ENCODE data around the gene STRA6. TPM values are rescaled to one million over a fixed set of nuclear protein-coding genes. Genes with fewer than 3 reads are reported as not detected.

STRA6 gene
- total RNA-seq, 2 experiments from 2014 or later = not detected

DNA sequence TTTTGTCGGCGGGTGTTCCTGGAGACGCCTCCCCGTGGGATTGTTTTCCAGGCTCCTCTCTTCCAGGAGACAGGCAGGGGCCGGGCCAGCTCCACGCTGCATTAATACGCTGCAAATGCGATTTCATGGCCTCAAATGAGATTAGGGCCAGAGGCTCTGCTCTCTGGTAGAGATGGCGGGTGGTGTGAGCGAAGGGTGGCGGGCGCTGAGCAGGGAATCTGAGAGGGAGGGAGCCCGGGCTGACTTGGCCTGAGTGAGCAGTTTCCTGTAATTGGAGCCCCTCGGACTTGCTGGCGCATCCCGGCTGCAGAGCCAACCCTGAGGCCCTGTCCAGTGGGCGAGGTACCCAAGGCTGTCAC, 26.1 kb upstream of the STRA6 start:
- H3K36me3 ChIP-seq (ENCODE audit: insufficient read depth, low read length) = no peaks in the 10 kb centered on the region
- H3K9me2 ChIP-seq (ENCODE audit: insufficient read depth, low read length) = no peaks in the 10 kb centered on the region
- ChIA-PET CTCF (ENCODE audit: unreplicated experiment) (no interaction called here), POLR2A (no interaction called here)
- H3K4me1 ChIP-seq (ENCODE audit: insufficient read depth, low read length, poor library complexity, severe bottlenecking) = no peaks in the 10 kb centered on the region
- no peaks in the 10 kb centered on the region for H4K20me1 ChIP-seq (ENCODE audit: insufficient read depth, low read length)
- H3K27ac ChIP-seq (ENCODE audit: low read depth, low read length, poor library complexity, severe bottlenecking) = no peak overlapping the region
- no peaks in the 10 kb centered on the region for H3K79me2 ChIP-seq (ENCODE audit: insufficient read depth, low read depth, low read length)
- TF ChIP-seq, protein P1, sequence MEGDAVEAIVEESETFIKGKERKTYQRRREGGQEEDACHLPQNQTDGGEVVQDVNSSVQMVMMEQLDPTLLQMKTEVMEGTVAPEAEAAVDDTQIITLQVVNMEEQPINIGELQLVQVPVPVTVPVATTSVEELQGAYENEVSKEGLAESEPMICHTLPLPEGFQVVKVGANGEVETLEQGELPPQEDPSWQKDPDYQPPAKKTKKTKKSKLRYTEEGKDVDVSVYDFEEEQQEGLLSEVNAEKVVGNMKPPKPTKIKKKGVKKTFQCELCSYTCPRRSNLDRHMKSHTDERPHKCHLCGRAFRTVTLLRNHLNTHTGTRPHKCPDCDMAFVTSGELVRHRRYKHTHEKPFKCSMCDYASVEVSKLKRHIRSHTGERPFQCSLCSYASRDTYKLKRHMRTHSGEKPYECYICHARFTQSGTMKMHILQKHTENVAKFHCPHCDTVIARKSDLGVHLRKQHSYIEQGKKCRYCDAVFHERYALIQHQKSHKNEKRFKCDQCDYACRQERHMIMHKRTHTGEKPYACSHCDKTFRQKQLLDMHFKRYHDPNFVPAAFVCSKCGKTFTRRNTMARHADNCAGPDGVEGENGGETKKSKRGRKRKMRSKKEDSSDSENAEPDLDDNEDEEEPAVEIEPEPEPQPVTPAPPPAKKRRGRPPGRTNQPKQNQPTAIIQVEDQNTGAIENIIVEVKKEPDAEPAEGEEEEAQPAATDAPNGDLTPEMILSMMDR (conservative IDR thresholded peaks at IDR 0.05; ENCODE audit: low read length) = no peak
- H3K4me3 ChIP-seq (ENCODE audit: low read depth, low read length, poor library complexity, severe bottlenecking) = no peak overlapping the region
- intact Hi-C loops (cut with micrococcal nuclease; ENCODE audit: unreplicated experiment) = no loop called here
- DNase-seq (ENCODE audit: low spot score) = no peak
- no peak overlapping the region for H3K4me2 ChIP-seq (ENCODE audit: low read length)
- no TSS peak for BruUV-seq (replicated peaks)
- H3K9me3 ChIP-seq (ENCODE audit: low read length) = no peaks in the 10 kb centered on the region
- H2AFZ ChIP-seq (ENCODE audit: low read length) = no peak overlapping the region

DNA sequence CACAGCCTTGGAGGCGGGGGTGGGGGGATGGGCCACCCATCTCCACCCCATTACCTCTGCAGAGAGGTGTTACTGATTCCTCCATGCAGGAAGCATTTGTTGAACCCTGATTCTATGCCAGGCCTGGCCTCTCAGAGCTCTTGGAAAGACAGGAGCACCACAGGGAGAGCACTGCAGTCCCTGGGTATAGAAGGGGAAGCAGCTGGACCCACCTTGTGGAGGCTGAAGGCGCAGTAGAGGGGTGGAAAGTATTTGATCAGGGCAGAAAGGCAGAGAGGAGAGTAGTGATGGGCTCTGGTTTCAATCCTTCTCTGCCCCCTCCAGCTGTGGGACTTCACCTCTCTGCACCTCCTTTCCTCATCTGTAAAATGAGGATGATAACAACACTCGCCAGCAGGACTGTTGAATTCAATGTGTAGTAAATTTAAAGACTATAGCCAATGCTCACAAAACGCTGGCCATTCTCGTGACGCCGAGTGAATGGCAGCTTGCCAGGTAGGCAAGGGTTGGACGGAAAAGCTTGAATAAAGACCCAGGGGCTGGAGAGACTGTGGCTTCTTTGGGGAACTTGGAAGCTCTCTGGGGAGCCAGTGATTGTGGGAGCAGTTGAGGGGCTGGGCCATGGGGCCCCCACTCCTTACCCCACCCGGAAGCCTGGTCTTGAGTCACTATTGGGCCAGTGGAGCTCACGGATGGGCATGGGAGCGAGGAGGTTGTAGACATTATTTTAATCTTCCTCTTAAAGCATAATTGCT, 25.6 kb upstream of the STRA6 start:
- no peaks in the 10 kb centered on the region for H3K9me2 ChIP-seq (ENCODE audit: insufficient read depth, low read length)
- CTCF ChIA-PET (ENCODE audit: unreplicated experiment) = no interaction called here

DNA sequence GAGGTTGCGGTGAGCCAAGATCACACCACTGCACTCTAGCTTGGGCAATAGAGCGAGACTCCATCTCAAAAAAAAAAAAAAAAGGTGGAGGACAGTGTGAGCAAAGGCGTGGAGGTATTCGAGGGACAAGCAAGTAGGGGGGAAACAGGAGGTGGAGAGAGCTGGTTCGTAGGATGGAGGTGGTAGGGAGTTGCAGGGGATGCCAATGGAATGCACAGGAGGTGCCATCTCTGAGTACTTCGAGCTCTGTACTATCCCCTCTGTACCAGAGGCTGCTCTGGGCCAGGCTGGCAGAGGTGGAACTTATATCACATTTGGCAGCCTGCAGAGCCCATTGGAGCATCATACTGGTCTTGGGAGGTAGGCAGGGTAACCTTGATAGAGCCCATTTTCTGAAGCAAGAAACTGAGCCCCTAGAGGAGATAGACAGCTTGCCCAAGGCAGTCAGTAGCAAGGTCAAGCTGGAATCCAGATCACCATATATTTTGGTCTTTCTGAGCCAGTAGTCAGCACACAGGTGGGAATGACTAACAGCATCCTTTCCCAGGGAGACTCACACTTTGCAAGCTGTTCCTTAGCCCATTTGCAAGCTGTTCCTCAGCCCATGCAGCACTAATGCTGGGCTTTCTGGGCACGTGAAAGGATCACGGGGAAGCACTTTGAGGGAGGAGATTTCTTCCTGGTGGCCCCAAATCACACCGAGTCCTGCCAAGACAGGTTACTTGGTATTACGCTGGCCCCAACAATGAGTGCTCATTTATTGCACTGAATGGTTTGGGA, 24.4 kb upstream of the STRA6 start:
- Histone ChIP-seq H3K27ac (ENCODE audit: low read depth, low read length, poor library complexity, severe bottlenecking) (no peak overlapping the region), H3K9me3 (ENCODE audit: low read length) (no peaks in the 10 kb centered on the region), H3K4me3 (ENCODE audit: low read depth, low read length, poor library complexity, severe bottlenecking) (no peak overlapping the region), H3K4me2 (ENCODE audit: low read length) (no peak overlapping the region), H4K20me1 (ENCODE audit: insufficient read depth, low read length) (no peaks in the 10 kb centered on the region), H3K36me3 (ENCODE audit: insufficient read depth, low read length) (no peaks in the 10 kb centered on the region), H2AFZ (ENCODE audit: low read length) (no peak overlapping the region), H3K9me2 (ENCODE audit: insufficient read depth, low read length) (no peaks in the 10 kb centered on the region), H3K4me1 (ENCODE audit: insufficient read depth, low read length, poor library complexity, severe bottlenecking) (no peaks in the 10 kb centered on the region), H3K79me2 (ENCODE audit: insufficient read depth, low read depth, low read length) (no peaks in the 10 kb centered on the region)
- ChIA-PET CTCF (ENCODE audit: unreplicated experiment) (no interaction called here), POLR2A (no interaction called here)
- DNase-seq (ENCODE audit: low spot score) = no peak
- TF ChIP-seq EZH2phosphoT487 (IDR thresholded peaks at IDR 0.05; ENCODE audit: borderline replicate concordance, low read depth, low read length) = no peak
- TF ChIP-seq, protein P1 (conservative IDR thresholded peaks at IDR 0.05; ENCODE audit: low read length) = no peak
- no TSS peak for BruUV-seq (replicated peaks)
- intact Hi-C loops (cut with micrococcal nuclease; ENCODE audit: unreplicated experiment) = no loop called here

More for the DNA sequence above, 25.6 kb upstream of the STRA6 start:
- DNase-seq (ENCODE audit: low spot score) = no peak
- Histone ChIP-seq H3K9me3 (ENCODE audit: low read length) (no peaks in the 10 kb centered on the region), H3K4me3 (ENCODE audit: low read depth, low read length, poor library complexity, severe bottlenecking) (no peak overlapping the region), H3K4me2 (ENCODE audit: low read length) (no peak overlapping the region), H3K36me3 (ENCODE audit: insufficient read depth, low read length) (no peaks in the 10 kb centered on the region), H3K4me1 (ENCODE audit: insufficient read depth, low read length, poor library complexity, severe bottlenecking) (no peaks in the 10 kb centered on the region), H2AFZ (ENCODE audit: low read length) (no peak overlapping the region), H3K27ac (ENCODE audit: low read depth, low read length, poor library complexity, severe bottlenecking) (no peak overlapping the region), H4K20me1 (ENCODE audit: insufficient read depth, low read length) (no peaks in the 10 kb centered on the region), H3K79me2 (ENCODE audit: insufficient read depth, low read depth, low read length) (no peaks in the 10 kb centered on the region)
- POLR2A ChIA-PET = no interaction called here
- intact Hi-C loops (cut with micrococcal nuclease; ENCODE audit: unreplicated experiment) = no loop called here
- no TSS peak for BruUV-seq (replicated peaks)
- no peak for TF ChIP-seq EZH2phosphoT487 (IDR thresholded peaks at IDR 0.05; ENCODE audit: borderline replicate concordance, low read depth, low read length)
- TF ChIP-seq, protein P1 (conservative IDR thresholded peaks at IDR 0.05; ENCODE audit: low read length) = no peak

Measured in OCI-LY7 (cell line).